Smooth muscle cell (in vitro differentiated cells): ENCODE data around the gene CCT8L2. TPM values are rescaled to one million over a fixed set of nuclear protein-coding genes. Genes with fewer than 3 reads are reported as not detected.

Experiments used
- polyA plus RNA-seq: library from polyadenylated mRNA; unstranded; fragments of >200 nt; fragmentation: Nextera tagmentation; extraction: Ambion mirVana; gene quantifications from 2 replicates; pipeline ENCODE4 v1.2.1, GENCODE V29; 2016
- total RNA-seq: library from RNA; depleted of rRNA; stranded (reverse); fragments of >200 nt; gene quantifications from 2 replicates; pipeline ENCODE4 v1.2.3, GENCODE V29; 2014

Gene CCT8L2
- total and polyA plus RNA-seq, 2 experiments from 2014 or later: not detected

Other genes with a start within 250 kb of the CCT8L2 start
- gene XKR3, start 232.6 kb upstream of the CCT8L2 start, total RNA-seq: not detected in 2 replicates
- gene XKR3, start 232.6 kb upstream of the CCT8L2 start, polyA plus RNA-seq: not detected in 2 replicates